ENCODE results near the gene DLEC1. TPM values are rescaled to one million over a fixed set of nuclear protein-coding genes. Genes with fewer than 3 reads are reported as not detected.
"Not testable (repeated sequence)": the region's sequence is repeated elsewhere in the genome, so short reads cannot be mapped to it uniquely, and the experiment has no call there.

The DLEC1 gene
- polyA plus RNA-seq, 3 donors: 0.22 to 0.71 (median 0.34) TPM

DNA sequence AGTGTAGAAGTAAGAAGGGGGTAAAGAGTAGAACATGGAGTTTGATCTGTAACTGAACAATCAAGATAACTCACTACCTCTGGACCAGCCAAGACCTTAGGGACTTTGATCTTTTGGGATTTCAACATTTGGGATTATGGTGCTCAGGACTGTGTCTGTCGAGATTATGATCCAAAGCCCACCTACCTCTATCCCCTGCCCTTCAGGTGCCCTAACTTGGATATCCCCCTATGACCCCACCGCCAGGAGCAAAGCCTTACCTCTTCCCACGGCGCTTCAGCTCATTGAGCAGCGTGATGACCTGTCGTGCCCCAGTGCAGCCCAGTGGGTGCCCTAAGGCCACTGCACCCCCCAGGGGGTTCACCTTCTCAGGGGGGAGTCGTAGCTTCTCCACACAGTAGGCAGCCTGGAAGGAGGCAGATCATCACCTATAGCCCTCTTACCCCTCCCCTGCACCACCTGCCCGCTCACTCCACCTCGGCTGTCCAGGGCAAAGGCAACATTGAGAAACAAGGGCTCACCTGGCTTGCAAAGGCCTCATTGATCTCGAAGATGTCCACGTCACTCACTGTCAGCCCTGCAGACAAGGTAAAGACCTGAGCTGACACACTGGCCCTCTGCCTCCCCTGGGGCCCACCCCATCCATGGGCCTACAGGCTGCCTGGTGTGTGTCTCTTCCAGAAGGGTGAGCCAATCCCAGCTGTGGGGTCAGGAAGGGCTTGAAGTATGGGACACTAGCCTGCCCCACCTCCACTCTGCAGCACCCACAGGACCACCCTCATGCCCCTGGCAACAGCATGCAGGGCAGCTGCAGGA, 86.5 kb downstream of the DLEC1 start:
- H3K27ac ChIP-seq (ENCODE audit: low read depth, low read length): no peak overlapping the region
- WGBS, 3 donors: 91 to 96% (median 94%) methylated on average over 11 of the region's 11 CpGs

DNA sequence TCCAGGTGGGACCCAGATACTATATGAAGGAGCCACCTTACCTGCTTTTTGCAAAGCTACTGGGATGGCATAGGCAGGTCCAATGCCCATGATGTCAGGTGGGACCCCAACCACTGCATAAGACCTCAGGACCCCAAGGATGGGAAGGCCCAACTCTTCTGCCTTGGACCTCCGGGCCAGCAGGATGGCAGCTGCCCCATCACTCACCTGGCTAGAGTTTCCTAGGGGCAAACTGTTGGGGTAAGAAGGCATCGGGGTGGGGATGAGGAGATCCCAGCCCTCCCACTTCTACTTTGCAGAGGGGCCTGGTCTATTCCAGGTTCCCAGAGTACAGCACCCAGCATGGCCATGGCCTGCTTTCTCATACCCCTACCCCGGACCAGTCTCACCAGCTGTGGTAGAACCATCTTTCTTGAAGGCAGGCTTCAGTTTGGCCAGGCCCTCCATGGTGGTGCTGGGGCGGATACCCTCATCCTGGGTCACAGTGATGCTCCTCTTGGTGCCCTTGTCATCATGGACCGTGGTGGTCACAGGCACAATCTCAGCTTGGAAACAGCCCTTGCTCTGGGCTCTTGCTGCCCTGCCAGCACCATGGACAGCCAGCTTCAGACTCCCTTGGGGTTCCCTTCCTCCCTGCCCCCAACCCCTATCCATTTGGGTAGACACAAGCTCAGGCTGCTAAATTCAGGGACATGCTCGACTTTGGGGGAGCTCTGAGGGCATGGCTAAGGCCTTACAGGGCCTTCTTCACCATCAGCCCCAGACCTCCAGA, 87.3 kb downstream of the DLEC1 start:
- H3K27ac ChIP-seq (ENCODE audit: low read depth, low read length): no peak overlapping the region
- WGBS, 3 donors: 89 to 96% (median 95%) methylated on average over 6 of the region's 6 CpGs

DNA sequence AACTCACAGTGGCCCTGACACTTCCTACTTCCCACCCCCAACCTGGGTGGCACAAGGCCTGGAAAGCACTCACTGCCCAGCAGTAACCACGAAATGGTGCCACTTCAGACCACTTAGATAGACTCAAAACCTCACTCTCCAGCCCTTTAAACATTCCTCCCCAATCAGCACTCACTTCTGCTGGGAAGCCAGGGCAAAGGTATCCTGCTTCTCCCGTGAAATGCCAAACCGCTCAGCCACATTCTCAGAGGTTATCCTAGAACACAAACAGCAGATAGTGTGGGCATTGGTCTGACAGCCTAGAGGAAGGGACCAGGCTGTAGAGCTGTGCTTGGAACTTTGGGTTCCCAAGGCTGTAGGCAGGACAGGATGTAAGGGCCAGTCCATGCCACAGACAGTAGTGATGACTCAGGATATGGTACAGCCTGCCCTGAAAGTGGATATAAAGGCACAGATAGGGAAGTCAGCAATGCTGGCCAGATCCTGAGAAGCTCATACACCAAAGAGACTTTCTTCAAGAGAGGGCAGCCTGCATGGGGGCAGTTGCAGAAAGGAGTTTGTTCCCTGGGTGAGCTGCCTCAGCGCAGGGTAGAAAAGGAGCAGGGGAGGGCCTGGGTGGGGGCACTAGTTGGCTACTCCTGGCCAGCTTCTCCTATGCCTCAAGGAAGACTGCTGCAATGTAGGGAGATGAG, 88.7 kb downstream of the DLEC1 start:
- H3K27ac ChIP-seq (ENCODE audit: low read depth, low read length): no peak overlapping the region
- WGBS, 3 donors: 93 to 96% (median 94%) methylated on average over 4 of the region's 4 CpGs

DNA sequence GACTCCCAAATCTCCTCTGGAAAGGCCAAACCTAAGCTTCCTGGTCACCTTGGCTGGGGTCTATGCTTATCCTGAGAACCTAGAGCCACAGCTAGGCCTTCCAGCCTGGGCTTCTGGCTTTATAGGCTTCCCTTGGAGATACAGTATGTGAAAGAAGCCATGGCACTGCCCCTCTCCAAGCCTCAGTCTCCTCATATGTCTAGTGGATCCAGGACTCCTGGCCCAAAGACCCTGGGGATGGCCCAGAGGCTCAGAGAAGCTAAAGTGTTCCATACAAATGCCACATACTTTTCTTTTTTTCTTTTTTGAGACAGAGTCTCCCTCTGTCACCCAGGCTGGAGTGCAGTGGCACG, 89.3 kb downstream of the DLEC1 start:
- 94 to 100% (median 96%) methylated on average over 1 of the region's 1 CpG for WGBS, 3 donors
- H3K27ac ChIP-seq (ENCODE audit: low read depth, low read length): no peak overlapping the region

DNA sequence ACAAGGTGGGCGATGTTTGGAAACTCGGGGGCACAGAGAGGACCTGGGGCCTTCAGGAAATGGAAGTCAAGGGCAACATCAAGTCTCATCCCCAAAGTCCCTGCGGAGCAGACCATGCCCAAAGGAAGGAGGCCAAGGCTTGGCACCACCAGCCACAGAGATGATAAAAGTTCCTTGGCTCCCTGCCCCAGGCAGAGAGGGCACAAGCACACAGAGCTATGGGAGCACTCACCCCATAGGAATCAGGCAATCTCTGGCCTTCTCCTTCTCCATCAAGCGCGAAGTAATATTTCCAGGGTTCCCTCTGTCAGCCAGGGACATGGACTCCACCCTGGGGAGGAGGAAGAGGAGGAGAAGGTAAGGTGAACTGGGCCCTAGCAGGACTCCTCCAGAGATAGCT, 90.0 kb downstream of the DLEC1 start:
- WGBS, 3 donors: 87 to 97% (median 89%) methylated on average over 5 of the region's 5 CpGs
- no peak overlapping the region for H3K27ac ChIP-seq (ENCODE audit: low read depth, low read length)

DNA sequence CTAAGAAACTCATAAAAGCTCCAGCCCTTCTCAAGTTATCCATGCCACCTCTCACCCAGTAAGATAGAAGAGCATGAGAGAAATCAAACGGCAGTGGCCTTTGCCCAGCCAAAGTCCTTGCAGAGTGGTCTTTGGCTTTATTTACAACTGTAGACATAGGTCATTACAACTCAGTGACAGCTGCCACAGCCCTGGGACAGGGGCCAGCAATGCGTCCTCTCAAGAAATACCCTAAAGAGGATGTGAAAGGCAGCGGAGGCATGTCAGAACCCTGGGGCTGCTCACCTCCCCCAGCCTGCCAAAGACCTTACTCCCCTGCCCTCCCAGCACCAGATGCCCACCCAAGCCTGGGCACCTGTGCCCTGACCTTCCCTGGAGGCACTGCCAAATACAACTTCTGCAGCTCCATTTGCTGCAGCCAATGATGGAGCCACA, 91.6 kb downstream of the DLEC1 start:
- no peak overlapping the region for H3K27ac ChIP-seq (ENCODE audit: low read depth, low read length)
- 61 to 78% (median 70%) methylated on average over 3 of the region's 3 CpGs for WGBS, 3 donors

DNA sequence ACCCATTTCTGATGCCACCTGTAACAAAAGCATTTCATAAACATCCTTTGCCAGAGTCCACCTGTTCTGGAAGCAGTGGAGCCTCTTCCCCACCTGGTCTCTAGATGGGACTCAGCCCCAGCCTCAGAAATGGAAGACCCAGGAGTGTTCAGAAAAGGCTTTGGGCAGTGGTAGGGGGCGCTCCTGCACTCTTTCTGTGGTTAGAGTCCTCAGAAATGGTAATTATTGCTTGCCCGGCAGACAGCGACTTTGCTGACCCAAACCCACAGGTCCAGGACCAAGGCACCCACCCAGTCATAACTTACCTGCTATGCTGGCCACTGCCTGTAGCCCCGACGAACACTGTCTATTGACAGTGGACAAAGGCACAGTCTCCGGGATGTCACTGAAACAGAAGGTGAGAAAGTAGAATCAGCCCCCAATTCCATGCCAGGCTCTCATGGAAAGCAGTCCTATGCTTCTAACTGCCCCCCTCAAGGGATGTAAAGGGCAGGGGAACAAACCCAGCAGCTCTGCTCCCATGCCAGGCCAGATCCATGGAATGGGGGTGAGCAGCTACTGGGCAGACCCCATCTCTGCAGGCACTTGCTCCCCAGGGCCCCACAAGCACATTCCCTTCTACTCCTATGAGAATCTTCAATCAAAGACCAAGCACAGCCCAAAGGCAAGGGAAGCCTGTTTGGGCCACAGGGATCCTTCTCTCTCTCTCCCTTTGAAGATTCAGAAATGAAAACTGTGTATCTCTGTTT, 92.8 kb downstream of the DLEC1 start:
- 67 to 76% (median 72%) methylated on average over 6 of the region's 6 CpGs for WGBS, 3 donors
- H3K27ac ChIP-seq (ENCODE audit: low read depth, low read length): no peak overlapping the region

DNA sequence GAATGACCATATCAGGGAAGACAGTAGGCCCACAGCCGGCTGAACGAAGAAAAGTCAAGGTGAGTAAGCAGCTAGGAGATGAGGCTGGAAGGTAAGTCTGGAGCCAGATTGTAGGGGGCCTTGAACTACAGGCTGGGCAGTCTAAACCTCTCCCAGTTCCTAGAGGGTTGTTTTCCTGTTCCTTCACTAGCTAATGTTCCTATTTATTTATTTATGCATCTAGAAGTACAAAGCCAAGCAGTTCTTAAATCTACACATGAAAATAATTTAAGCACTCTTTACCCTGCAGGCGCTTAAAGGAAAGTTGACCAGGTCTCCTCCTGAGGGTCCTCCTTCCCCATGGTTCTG, 94.2 kb downstream of the DLEC1 start:
- WGBS, 3 donors: 59 to 99% (median 94%) methylated on average over 3 of the region's 3 CpGs
- H3K27ac ChIP-seq (ENCODE audit: low read depth, low read length): no peak overlapping the region

DNA sequence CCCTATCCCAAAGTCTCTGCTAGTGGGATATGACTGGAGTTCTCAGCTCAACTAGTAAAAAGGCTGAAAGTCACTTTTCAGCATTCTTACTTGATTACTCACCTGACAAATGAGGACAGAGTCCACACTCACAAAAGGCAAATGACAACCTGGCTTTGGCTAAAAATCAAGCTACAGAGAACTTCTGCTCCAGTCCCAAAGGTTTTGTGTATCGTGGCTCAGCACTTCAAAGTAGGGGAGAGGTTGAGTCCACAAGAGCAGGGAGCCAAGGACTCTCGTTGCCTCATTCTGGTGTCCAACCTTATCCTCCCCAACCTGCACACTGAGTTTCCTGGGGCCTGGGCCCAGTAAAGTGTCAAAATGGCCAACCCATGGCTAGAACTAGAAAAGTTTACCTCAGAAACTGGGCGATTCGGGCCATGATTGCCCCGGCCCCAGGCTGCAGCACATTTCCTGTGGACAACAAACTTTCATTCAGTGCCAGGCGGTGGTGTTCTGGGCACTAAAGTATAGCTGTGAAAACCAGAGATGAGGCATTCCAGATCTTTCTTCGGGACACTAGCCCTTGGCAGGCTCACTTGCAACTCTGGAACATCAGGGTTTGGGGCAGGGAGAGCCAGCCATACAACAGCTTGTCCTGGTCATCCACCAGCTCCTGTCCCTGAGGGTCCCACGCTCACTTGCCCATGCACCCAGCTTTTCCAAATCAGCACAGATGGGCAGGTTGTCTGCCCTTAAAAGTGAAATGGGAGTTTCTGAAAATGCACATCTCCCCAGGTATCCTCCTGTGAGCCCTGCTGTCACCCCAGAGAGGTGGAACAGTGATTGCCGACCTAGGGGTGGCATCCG, 94.8 kb downstream of the DLEC1 start:
- WGBS, 3 donors: 62 to 91% (median 83%) methylated on average over 10 of the region's 10 CpGs
- no peak overlapping the region for H3K27ac ChIP-seq (ENCODE audit: low read depth, low read length)

DNA sequence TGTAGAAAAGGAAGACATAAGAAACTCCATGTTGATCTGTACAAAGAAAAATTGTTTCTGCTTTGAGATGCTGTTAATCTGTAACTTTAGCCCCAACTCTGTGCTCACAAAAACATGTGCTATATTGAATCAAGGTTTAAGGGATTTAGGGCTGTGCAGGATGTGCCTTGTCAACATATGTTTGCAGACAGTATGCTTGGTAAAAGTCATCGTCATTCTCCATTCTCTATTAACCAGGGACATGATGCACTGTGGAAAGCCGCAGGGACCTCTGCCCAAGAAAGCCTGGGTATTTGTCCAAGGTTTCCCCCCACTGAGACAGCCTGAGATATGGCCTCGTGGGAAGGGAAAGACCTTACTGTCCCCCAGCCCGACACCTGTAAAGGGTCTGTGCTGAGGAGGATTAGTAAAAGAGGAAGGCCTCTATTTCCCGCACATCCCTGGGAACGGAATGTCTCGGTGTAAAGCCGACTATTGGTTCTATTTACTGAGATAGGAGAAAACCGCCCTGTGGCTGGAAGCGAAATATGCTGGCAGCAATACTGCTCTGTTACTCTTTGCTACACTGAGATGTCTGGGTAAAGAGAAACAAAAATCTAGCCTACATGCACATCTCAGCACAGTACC, 95.6 kb downstream of the DLEC1 start:
- H3K27ac ChIP-seq (ENCODE audit: low read depth, low read length): not testable (repeated sequence)
- WGBS, 3 donors: 55 to 93% (median 89%) methylated on average over 10 of the region's 10 CpGs

DNA sequence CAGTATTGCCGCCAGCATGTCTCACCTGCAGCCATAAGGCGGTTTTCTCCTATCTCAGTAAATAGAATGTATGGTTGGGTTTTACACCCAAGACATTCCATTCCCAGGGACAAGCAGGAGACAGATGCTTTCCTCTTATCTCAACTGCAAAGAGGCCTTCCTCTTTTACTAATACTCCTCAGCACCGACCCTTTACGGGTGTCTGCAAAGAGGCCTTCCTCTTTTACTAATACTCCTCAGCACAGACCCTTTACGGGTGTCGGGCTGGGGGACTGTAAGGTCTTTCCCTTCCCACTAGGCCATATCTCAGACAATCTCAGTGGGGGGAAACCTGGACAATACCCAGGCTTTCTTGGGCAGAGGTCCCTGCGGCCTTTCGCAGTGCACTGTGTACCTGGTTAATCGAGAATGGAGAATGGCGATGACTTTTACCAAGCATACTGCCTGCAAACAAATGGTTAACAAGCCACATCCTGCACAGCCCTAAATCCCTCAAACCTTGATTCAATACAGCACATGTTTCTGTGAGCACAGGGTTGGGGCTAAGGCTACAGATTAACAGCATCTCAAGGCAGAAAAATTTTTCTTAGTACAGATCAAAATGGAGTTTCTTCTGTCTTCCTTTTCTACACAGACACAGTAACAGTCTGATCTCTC, 96.7 kb downstream of the DLEC1 start:
- WGBS, 3 donors: 35 to 59% (median 49%) methylated on average over 10 of the region's 10 CpGs
- not testable (repeated sequence) for H3K27ac ChIP-seq (ENCODE audit: low read depth, low read length)

DNA sequence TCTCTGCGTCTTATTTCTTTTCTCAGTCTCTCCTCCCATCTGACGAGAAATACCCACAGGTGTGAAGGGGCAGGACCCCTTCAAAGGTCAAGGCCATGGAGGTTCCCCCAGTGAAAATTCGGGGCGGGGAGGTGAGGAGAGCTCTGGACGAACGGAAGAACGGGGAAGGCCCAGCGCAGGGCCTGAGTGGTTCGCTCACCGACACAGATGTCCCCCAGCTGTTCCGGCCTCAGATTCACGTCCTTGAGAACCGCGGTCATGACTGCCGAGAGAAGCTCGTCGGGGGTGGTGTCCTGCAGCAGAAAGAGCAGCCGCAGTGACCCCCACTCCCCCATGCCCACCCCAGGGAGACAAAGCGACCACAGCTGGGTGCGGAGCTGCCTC, 97.4 kb downstream of the DLEC1 start:
- H3K27ac ChIP-seq (ENCODE audit: low read depth, low read length): no peak overlapping the region
- WGBS, 3 donors: 1% methylated on average over 19 to 20 of the region's 20 CpGs

DNA sequence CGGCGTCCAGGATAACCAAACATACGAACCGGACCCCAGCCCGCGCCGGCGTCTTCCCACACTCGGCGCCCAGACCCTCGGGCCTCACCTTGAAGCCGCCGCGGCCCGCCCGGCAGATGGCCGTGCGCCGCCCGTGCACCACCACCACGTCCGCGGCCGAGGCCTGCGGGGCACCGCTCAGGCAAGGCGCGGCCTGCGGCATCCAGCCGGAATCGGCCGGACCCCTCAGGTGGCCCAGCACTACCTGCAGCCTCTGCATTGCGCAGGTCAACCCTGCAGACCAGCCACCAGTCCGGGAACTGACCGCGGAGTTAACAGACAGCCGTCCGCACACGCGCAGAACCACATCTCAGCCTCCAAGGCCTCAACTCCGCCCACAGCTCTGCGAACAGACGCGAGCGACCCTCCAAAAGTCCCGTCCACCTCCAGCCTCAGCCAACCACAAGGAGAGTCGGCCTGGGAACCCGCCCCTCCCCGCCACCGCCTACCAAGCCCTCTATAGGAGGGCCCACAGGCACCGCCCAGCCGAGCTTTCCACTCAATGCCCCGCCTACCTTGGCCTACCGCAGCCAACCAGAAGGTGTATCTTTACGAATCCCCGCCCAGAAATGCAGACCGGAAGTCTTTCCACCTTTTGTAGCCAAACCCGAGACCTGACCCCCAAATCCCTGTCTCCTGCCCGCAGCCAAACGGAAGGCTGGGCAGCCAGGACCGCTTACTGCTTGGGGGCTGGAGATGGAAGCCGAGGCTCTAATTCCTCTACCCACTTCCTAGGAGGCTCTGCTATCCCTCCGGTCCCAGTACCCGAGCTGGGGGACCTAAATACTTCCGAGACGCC, 98.0 kb downstream of the DLEC1 start, which contains the start of gene ACAA1:
Gene ACAA1 (minus strand): TSS at position 351 of the 838 bp plus-strand sequence. CDS start 92 bp downstream, at position 259.
- WGBS, 3 donors: 0 to 1% (median 0%) methylated on average over 57 to 66 of the region's 66 CpGs
- H3K27ac ChIP-seq (ENCODE audit: low read depth, low read length): peak within 1 kb of the TSS; percentile 22

DNA sequence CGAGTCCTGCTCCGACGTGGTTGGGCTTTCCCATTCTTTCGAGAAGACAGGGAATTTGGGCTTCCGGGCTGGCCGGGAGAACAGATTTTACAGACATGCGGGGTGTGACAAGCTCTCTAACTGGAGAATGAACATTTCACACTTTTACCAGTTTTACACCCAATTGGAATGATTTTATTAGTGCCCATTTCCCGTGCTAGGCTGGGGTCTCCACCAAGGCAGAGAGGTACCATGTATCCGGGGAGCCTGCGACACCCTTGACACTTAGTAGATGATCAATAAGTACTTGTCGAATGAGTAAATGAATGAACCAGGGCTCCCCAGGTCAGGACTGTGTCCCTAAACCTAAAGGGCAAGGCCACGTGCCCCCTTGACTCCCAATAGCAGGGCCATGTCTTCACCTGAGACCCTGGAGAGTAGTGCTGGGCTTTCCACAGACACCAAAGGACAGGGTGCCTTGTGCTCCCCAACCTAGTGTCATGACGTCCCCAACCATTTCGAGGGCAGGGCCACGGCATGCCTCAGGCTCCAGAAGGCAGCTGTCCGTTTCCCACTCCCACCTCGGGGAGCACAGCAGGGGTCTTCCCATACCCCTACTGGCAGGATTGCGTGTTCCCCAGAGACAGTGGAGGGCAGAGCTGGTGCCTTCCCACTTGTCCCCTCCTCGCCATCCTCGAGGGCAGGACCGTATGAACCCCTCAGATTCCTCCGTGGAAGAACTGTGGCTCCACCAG, 98.8 kb downstream of the DLEC1 start:
- H3K27ac ChIP-seq (ENCODE audit: low read depth, low read length): peak overlapping the region; percentile 22
- WGBS, 3 donors: 9 to 14% (median 13%) methylated on average over 22 of the region's 22 CpGs
